ENCODE results near the gene SLC22A1. TPM values are rescaled to one million over a fixed set of nuclear protein-coding genes. Genes with fewer than 3 reads are reported as not detected.
"Not testable (repeated sequence)": the region's sequence is repeated elsewhere in the genome, so short reads cannot be mapped to it uniquely, and the experiment has no call there.

Gene SLC22A1
- total RNA-seq, 2 donors from 2014 or later = 0.74 to 2.3 TPM

DNA sequence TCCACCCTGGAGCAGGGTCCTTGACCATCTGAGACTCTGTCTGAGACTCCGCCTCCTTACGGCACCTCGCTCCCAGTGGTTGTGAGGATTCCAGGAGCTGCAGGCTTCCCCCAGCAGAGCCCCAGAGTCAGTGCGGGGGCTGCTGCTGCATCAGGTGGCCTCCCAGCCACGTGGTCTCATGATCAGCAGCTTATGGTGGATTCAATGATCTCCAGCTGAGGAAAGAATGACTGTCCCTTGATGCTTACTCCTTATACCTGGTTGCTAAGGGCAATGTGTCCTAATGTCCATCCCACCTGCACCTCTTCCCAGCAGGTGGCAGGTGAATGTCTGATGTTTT, 40.0 kb downstream of the SLC22A1 start:
- TF ChIP-seq, protein P1, sequence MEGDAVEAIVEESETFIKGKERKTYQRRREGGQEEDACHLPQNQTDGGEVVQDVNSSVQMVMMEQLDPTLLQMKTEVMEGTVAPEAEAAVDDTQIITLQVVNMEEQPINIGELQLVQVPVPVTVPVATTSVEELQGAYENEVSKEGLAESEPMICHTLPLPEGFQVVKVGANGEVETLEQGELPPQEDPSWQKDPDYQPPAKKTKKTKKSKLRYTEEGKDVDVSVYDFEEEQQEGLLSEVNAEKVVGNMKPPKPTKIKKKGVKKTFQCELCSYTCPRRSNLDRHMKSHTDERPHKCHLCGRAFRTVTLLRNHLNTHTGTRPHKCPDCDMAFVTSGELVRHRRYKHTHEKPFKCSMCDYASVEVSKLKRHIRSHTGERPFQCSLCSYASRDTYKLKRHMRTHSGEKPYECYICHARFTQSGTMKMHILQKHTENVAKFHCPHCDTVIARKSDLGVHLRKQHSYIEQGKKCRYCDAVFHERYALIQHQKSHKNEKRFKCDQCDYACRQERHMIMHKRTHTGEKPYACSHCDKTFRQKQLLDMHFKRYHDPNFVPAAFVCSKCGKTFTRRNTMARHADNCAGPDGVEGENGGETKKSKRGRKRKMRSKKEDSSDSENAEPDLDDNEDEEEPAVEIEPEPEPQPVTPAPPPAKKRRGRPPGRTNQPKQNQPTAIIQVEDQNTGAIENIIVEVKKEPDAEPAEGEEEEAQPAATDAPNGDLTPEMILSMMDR (IDR thresholded peaks at IDR 0.05) = no peak
- Histone ChIP-seq H3K9ac (ENCODE audit: low read depth in 2 of 2, low read length in 2 of 2) (no peak overlapping the region), H3K4me1 (no peaks in the 10 kb centered on the region), H3K27ac (no peak overlapping the region), H3K36me3 (no peaks in the 10 kb centered on the region), H3K4me3 (no peak overlapping the region), H3K9me3 (no peaks in the 10 kb centered on the region), H3K27me3 (no peaks in the 10 kb centered on the region)
- intact Hi-C loops (cut with DNase I) = no loop called here
- no peak for DNase-seq

DNA sequence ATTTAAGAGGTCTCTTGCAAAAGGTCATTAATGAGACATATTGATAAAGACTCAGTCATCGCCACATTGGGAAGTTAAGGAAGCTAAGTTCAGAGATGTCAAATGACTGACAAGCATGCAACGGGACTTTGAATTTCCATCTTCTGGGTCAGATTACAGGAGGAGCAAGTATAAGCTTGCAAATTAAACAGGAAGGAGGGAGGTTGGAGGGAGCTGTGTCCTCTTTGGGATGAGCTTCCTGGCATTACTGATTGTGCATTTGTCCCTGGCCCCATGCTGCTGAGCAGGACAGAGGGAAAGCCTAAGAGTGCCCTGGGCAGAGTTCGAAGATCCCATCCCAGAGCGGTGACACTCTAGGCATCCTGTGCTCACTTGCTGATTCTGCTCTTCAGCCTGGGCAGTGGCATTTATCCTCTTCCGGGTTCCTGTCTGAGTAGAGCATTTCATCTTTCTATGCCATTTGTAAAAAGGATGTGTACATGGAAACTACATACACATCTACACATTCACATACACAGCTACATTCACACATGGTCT, 40.5 kb downstream of the SLC22A1 start:
- no peak for DNase-seq
- no peaks in the 10 kb centered on the region for H3K27me3 ChIP-seq
- H3K9ac ChIP-seq (ENCODE audit: low read depth in 2 of 2, low read length in 2 of 2) = no peak overlapping the region
- intact Hi-C loops (cut with DNase I) = no loop called here
- no peaks in the 10 kb centered on the region for H3K9me3 ChIP-seq
- H3K27ac ChIP-seq = no peak overlapping the region
- H3K4me1 ChIP-seq = no peaks in the 10 kb centered on the region
- H3K4me3 ChIP-seq = no peak overlapping the region
- H3K36me3 ChIP-seq = no peaks in the 10 kb centered on the region
- TF ChIP-seq, protein P1 (IDR thresholded peaks at IDR 0.05) = no peak

- H3K27ac ChIP-seq = no peak overlapping the region
- H3K9ac ChIP-seq (ENCODE audit: low read depth in 2 of 2, low read length in 2 of 2) = no peak overlapping the region
- TF ChIP-seq, protein P1 (IDR thresholded peaks at IDR 0.05) = no peak
- H3K4me1 ChIP-seq = no peaks in the 10 kb centered on the region
- intact Hi-C loops (cut with DNase I) = no loop called here
- no peak overlapping the region for H3K4me3 ChIP-seq
- H3K36me3 ChIP-seq = no peaks in the 10 kb centered on the region
- no peak for DNase-seq
- no peaks in the 10 kb centered on the region for H3K27me3 ChIP-seq
- H3K9me3 ChIP-seq = no peaks in the 10 kb centered on the region
These were observed 41.8 kb downstream of the SLC22A1 start for GRCh38 chr6:160163425-160163824.

DNA sequence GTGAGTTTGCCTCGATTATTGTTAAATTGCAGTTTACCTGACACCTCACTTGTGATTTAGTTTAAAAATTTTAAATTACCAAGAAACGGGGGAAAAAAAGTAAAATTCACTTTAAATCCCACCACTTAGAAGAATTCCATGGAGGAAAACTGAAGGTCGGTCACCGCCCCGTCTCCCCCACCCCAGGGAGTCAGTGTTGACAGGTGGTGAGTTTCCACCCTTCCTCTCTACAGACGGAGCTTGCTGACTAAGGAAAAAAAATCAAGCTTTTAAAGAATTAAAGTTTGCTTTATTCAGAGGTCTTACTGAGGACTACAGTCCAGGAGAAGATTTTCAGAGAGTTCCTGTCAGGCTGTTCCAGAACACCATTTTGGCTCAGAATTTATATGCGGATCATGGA, 42.3 kb downstream of the SLC22A1 start:
- Histone ChIP-seq H3K9me3 (no peaks in the 10 kb centered on the region), H3K36me3 (no peaks in the 10 kb centered on the region), H3K4me1 (no peaks in the 10 kb centered on the region), H3K27me3 (no peaks in the 10 kb centered on the region), H3K9ac (ENCODE audit: low read depth in 2 of 2, low read length in 2 of 2) (no peak overlapping the region), H3K27ac (no peak overlapping the region), H3K4me3 (no peak overlapping the region)
- DNase-seq = no peak
- TF ChIP-seq, protein P1 (IDR thresholded peaks at IDR 0.05) = no peak
- intact Hi-C loops (cut with DNase I) = no loop called here

DNA sequence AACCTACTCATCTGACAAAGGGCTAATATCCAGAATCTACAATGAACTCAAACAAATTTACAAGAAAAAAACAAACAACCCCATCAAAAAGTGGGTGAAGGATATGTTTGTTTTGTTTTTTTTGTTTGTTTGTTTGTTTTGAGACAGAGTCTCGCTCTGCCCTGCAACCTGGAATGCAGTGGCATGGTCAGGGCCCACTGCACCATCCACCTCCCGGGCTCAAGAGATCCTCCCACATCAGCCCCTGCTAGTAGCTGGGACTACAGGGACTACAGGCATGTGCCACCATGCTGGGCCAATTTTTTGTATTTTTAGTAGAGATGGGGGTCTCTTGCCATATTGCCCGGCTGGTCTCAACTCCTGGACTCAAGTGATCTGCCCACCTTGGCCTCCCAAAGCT, 44.3 kb downstream of the SLC22A1 start:
- H3K36me3 ChIP-seq; H3K9me3 ChIP-seq; H3K4me1 ChIP-seq; H3K9ac ChIP-seq (ENCODE audit: low read depth in 2 of 2, low read length in 2 of 2); H3K4me3 ChIP-seq; H3K27me3 ChIP-seq; intact Hi-C loops (cut with DNase I); DNase-seq; H3K27ac ChIP-seq: not testable (repeated sequence)

- Histone ChIP-seq H3K9me3 (no peaks in the 10 kb centered on the region), H3K9ac (ENCODE audit: low read depth in 2 of 2, low read length in 2 of 2) (peak overlapping the region in 1 of 2 donors; percentile 60), H3K27me3 (no peaks in the 10 kb centered on the region), H3K4me3 (no peak overlapping the region), H3K36me3 (no peaks in the 10 kb centered on the region), H3K27ac (peak overlapping the region; percentile 85), H3K4me1 (no peaks in the 10 kb centered on the region)
- intact Hi-C loops (cut with DNase I) = no loop called here
- TF ChIP-seq, protein P1 (IDR thresholded peaks at IDR 0.05) = no peak
- peak; percentile 45 for DNase-seq
These were observed 46.2 kb downstream of the SLC22A1 start for GRCh38 chr6:160167604-160168399.

All from colonic mucosa (tissue), 4 donors.